ENCODE results near the gene ABCA3.
"Not testable (repeated sequence)": the region's sequence is repeated elsewhere in the genome, so short reads cannot be mapped to it uniquely, and the experiment has no call there.

ABCA3 gene

DNA sequence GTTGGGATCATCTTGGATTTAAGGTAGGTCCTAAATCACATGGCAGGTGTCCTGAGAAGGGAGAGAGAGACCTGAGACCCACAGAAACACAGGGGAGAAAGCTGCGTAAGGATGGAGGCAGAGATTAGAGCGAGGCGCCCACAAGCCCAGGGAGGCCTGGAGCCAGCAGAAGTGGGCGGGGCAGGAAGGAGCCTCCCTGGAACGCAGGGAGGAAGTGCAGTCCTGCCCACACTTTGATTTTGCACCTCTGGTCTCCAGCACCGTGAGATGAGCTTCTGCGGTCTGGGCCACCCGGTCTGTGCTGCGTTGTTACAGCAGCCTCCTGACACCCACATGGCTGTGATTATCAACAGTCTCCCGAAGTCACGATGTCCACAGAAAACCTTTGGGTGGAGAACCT, 97.9 kb downstream of the ABCA3 start:
- H3K4me3 ChIP-seq (ENCODE audit: low read length), result no peak overlapping the region
- DNase-seq (ENCODE audit: low read depth, low spot score), result no peak

DNA sequence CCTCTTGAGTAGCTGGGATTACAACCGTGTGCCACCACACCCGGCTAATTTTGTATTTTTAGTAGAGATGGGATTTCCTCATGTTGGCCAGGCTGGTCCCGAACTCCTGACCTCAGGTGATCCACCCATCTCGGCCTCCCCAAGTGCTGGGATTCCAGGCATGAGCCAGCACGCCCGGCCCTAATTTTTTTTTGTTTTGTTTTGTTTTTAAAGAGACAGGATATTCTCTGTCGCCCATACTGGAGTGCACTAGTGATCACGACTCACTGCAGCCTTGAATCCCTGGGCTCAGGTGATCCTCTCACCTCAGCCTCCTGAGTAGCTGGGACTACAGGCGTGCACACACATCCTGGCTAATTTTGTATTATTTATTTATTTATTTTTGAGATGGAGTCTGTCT, 100.2 kb downstream of the ABCA3 start:
- DNase-seq (ENCODE audit: low read depth, low spot score), result not testable (repeated sequence)

DNA sequence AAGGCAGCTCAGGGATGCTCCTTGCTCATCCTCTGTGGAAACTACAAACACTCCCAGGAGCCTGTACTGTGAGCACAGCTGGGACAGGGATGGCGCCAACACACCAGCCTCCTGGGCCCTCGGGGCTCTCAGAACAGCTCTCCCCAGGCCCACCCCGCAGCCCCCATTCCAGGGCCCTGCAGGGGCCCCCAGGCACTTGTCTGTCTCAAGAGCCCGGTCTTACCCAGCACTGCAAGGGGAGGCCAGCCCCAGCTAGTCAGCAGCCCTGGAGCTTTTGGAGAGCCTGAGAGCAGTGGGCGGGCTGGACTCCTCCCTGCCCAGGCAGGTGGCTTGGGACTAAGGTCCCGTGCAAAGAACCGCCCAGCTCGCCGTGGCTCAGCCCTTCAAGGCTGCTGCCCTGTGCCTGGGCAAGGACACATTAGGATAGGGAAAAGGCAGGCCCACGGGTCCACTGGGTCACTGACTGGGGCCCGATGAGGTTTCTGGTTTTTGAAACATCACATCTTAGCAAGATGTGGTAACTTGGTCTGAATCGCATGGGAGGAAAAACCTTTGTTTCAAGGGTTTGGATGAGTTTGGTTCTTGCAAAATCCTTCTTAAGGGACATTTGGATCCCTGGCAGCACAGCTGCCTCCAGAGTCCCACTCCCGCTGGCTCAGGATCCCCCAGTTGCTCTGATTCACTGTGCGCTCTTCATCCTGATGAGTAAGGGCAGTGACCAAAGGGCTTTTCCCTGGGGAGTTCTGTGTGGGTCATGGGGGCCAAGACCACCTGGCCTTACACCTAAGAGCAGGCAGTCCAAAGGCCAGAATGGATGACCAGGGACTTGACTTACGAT, 101.5 kb downstream of the ABCA3 start:
- DNase-seq (ENCODE audit: low read depth, low spot score), result no peak

More for the DNA sequence above, 100.2 kb downstream of the ABCA3 start:
- H3K4me3 ChIP-seq (ENCODE audit: low read length), result not testable (repeated sequence)

DNA sequence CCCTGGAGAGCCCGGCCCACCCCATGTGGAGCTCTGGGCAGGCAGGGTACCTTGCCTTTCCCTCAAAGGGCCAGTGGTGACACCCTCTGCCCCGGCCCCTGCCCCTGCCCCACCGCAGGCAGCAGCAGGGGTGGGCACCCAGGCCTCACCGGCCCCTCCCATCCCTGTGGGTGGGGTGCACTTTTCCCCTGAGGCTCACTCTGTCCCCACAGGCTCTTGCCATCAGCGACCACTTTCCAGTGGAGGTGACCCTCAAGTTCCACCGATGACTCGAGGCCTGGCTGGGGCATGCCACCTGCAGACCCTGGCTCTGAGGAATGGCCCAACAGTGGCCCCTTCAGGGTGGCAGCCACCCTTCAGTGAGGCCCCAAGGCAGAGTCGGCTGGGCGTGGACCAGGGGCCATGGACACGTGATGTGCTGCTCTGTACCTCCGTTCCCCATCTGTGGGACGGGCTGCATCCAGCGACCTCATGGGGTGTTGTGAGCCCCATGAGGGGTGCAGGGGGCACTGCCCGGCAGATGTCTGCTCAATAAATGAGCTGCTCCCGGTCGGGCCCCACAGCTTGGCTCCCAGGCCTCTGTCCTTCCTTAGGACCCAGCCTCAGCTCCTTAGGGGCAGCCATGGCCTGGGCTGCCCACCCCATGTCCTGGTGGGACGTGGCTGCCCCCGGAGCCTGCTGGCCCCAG, 102.2 kb downstream of the ABCA3 start:
- no peak for DNase-seq (ENCODE audit: low read depth, low spot score)

More for the DNA sequence above, 101.5 kb downstream of the ABCA3 start:
- H3K4me3 ChIP-seq (ENCODE audit: low read length), result no peak overlapping the region

DNA sequence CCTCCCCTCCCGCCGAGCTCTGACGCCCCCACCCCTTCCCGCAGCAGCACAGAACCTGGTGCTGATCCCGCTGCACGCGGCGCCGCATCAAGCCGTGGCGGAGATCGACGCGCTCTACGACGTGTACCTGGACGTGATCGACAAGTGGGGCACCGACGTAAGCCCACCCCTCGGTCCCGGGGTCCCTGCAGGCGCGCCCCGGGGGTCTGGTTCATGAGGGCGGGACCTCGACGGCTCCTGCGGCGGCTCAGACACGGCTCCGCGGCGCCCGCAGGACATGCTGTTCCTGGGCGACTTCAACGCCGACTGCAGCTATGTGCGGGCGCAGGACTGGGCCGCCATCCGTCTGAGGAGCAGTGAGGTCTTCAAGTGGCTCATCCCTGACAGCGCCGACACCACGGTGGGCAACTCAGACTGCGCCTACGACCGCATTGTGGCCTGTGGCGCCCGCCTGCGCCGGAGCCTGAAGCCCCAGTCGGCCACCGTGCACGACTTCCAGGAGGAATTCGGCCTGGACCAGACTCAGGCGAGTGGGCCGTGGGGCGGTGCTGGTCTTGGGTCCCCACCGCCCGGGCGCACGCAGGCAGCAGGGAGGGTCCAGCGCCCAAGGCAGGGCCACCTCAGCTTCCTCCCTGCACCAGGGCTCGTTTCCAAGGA, 102.9 kb downstream of the ABCA3 start:
- no peak overlapping the region for H3K4me3 ChIP-seq (ENCODE audit: low read length)
- no peak for DNase-seq (ENCODE audit: low read depth, low spot score)

More for the DNA sequence above, 102.2 kb downstream of the ABCA3 start:
- no peak overlapping the region for H3K4me3 ChIP-seq (ENCODE audit: low read length)

DNA sequence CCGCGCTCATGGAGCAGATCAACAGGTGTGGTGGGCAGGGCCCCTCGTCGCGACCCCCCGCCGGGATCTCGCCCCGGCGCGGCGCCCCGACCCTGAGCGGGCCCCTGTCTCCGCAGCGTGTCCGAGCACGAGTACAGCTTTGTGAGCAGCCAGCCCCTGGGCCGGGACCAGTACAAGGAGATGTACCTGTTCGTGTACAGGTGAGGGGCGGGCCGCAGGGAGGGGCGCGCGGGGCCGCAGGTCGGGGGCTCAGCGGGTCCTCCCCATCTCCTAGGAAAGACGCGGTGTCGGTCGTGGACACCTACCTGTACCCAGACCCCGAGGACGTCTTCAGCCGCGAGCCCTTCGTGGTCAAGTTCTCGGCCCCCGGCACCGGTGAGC, 103.4 kb downstream of the ABCA3 start:
- DNase-seq (ENCODE audit: low read depth, low spot score), result no peak
- H3K4me3 ChIP-seq (ENCODE audit: low read length), result no peak overlapping the region

DNA sequence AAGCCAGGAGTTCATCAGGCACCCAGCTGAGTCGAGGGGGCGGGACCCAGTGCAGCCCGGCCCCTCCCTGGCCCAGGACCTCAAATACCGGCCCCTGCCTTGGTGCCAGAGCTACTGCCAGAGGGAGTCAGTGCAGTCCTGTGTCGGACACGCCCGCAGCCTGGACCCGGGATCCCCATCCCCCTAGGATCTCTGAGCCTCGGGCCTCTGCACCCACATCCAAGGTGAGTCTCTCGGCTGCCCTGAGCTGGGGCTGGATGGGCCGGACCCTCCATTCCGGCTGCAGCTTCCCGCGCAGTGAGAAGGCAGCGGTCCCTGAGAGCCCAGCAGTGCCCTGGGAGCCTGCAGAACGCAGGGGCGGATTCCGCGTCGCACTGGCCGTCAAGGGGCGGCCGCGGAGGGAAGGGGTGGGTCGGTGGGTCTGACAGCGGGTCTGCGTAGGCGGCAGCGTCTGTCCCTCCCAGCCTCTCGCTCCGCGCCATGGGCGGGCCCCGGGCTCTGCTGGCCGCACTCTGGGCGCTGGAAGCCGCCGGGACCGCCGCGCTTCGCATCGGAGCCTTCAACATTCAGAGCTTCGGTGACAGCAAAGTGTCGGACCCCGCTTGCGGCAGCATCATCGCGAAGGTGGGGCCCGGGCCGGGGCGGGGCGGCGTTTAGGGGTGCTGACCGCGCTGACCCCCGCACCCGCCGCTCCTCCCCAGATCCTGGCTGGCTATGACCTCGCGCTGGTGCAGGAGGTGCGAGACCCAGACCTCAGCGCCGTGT, 104.0 kb downstream of the ABCA3 start, which contains the start of gene DNASE1L2:
DNASE1L2 (plus strand) TSS at position 108 of the 765 bp plus-strand sequence; CDS start at position 481, 373 bp downstream.
- H3K4me3 ChIP-seq (ENCODE audit: low read length), result no peak within 1 kb of the TSS
- DNase-seq (ENCODE audit: low read depth, low spot score), result no peak

DNA sequence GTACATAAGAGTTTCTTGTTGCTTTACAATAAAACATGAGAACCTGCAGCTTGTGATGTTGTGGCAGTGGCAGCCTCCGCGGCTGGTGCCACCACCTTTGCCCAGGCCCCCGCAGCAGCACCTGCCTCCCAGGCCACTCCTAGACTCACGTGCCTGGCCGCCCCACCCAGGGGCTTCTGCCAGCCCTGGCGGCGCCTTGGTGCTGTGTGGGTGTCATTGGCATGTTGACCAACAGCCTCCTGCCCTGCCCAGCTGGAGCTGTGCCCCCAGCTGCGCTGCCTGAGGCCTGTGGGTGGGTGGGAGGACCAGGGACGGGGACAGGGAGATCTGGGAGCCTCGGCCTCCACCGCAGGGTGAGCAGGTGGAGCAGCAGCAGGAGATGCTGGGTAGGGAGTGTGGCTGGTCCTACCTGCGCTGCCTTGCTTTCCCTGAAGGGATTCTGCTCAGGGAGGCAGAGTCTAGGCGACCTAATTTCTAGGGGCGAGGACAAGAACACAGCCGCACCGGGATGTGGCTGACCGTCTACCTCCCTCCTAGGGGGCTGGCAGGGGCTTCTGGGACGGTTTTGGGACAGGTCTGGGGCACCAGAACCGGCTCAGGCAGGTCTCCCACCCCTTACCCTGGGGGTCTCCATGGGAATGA, 104.7 kb downstream of the ABCA3 start:
- DNase-seq (ENCODE audit: low read depth, low spot score), result no peak

DNA sequence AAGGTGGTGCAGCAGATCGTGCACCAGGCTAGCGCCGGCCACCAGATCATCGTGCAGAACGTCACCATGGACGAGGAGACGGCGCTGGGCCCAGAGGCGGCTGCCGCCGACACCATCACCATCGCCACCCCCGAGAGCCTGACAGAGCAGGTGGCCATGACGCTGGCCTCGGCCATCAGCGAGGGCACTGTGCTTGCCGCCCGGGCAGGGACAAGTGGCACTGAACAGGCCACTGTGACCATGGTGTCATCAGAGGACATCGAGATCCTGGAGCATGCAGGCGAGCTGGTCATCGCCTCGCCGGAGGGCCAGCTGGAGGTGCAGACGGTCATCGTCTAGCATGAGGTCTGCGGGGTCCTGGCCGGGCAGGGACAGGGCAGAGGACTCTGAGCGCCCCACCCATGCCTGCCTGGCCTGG, 105.3 kb downstream of the ABCA3 start:
- DNase-seq (ENCODE audit: low read depth, low spot score), result no peak

More for the DNA sequence above, 104.7 kb downstream of the ABCA3 start:
- H3K4me3 ChIP-seq (ENCODE audit: low read length), result no peak overlapping the region

DNA sequence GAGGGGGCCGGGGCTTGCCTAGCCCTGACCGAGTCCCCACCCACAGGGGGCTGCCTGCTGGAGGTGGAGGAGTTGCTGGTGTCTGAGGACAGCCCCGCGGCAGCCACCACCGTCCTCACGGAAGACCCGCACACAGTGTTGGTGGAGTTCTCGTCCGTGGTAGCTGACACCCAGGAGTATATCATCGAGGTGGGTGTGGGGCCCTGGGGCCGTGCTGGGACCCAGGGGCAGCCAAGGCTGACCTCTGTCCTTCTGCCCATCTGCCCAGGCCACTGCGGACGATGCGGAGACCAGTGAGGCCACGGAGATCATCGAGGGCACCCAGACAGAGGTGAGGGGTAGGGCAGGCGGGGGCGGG, 105.7 kb downstream of the ABCA3 start:
- DNase-seq (ENCODE audit: low read depth, low spot score), result no peak
- no peak overlapping the region for H3K4me3 ChIP-seq (ENCODE audit: low read length)

More for the DNA sequence above, 105.3 kb downstream of the ABCA3 start:
- no peak overlapping the region for H3K4me3 ChIP-seq (ENCODE audit: low read length)

DNA sequence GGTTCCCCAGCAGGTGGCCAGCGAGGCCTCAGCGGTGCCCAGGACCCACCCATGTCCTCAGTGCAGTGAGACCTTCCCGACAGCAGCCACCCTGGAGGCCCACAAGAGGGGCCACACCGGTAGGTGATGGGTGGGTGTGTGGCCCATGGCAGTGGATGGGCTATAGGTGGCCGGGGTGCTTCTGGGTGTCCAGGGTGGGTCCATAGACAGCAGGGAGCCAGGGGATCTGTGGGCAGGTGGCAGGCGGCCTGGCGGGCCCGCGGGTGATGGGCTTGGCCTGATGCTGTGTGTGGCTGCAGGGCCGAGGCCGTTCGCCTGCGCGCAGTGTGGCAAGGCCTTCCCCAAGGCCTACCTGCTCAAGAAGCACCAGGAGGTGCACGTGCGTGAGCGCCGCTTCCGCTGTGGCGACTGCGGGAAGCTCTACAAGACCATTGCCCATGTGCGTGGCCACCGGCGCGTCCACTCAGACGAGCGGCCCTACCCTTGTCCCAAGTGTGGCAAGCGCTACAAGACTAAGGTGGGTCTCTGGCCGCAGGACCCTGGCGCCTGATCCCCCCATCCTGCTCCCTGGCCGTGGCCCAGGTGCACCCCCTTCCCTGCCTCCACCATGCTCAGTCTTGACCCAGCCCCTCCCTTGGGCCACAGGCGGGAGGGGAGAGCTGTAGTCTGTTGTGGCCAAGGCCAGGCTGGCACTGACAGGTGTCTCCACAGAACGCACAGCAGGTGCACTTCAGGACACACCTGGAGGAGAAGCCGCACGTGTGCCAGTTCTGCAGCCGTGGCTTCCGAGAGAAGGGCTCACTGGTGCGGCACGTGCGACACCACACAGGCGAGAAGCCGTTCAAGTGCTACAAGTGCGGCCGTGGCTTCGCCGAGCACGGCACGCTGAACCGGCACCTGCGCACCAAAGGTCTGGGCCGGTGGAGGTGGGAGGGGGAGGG, 106.4 kb downstream of the ABCA3 start:
- H3K4me3 ChIP-seq (ENCODE audit: low read length), result no peak overlapping the region
- DNase-seq (ENCODE audit: low read depth, low spot score), result no peak

DNA sequence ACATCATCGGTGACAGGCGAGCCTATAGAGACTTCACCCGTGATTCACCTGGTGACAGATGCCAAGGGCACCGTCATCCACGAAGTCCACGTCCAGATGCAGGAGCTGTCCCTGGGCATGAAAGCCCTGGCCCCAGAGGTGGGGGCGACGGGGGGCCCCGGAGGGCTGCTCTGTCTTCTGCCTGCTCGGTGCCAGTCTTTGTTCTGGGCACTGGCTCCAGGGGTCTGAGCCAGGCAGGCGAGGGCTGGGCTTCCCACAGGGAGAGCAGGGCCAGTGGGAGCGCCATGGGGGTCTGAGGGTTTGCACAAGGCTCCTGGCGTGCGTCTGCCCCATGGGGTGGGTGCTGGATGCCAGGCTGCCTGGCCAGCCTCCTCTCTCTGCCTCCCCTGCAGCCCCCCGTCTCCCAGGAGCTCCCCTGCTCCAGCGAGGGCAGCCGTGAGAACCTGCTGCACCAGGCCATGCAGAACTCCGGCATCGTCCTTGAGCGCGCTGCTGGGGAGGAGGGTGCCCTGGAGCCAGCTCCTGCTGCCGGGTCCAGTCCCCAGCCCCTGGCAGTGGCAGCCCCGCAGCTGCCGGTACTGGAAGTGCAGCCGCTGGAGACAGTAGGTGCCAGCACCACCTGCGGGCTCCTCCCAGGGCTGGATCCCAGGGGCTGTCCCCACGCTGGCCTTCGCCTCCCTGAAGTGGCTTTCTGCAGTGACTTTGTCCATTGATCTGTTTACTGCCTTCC, 107.3 kb downstream of the ABCA3 start:
- DNase-seq (ENCODE audit: low read depth, low spot score), result no peak
- no peak overlapping the region for H3K4me3 ChIP-seq (ENCODE audit: low read length)

DNA sequence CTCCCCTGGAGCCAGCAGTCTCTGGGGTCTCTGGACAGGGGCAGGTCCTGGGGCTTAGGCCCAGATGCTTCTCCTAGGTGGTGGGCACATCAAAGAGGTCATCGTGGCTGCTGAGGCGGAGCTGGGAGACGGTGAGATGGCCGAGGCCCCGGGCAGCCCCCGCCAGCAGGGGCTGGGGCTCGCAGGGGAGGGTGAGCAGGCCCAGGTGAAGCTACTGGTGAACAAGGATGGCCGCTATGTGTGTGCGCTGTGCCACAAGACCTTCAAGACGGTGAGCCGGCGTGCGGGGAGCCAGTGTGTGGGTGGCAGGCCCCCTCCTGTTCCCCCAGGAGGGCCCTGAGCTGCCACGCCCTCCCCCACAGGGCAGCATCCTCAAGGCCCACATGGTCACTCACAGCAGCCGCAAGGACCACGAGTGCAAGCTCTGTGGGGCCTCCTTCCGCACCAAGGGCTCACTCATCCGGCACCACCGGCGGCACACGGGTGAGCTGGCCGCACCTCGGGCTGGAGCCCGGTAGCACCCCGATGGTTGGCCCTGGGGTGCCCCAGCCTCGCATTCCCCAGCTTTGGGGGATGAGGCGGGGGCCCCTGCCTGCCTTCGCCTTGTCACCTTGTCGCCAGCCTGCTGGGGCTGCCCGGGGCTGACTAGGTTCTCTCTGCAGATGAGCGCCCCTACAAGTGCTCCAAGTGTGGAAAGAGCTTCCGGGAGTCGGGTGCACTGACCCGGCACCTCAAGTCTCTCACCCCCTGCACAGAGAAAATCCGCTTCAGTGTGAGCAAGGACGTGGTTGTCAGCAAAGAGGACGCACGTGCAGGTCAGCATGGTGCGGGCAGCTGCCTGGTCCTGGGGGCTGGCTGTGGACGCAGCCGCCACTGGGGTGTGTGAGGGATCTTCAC, 108.2 kb downstream of the ABCA3 start:
- H3K4me3 ChIP-seq (ENCODE audit: low read length), result no peak overlapping the region
- no peak for DNase-seq (ENCODE audit: low read depth, low spot score)

DNA sequence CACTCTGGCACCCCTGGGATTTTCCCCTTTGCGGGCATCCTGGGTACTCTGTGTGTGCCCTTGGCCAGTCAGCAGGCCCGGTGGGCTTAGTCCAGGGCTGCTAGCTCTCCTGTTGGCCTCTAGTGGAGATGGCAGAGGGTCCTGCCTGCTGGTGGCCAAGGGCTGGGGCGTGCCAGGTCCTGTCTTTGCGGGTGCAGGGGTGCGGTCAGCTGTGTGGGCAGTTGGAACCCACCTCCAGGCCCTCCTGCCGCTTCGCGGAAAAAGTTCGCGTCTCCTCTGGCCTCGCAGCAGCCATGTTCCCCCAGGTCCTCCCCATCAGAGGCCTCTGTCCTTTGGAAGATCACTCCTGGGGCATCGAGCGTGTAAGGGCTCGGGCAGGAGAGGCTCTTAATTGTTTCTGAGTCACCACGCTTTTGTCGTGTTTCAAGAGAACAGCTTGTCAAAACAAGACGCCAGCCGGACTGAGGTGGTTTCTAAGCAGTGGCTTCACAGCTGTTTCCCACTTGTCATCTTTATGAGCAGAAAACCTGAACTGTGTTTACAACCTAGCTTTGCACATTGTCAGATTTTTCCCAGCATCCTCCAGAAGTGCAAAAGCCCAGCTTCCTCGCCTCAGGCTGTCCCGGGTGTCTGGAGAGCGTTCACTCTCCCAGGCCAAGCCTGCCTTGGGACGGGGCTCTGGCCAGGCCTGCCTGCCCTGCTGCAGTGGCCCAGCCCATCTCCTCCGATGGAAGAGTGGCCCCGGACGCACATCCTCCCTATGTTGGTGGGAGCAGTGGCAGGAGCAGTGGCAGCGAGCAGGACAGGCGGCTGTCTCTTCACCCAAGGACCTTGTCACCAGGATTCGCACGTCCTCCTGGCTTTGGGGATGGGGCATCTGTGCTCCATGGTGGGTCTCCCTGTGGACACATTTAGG, 109.3 kb downstream of the ABCA3 start:
- no peak for DNase-seq (ENCODE audit: low read depth, low spot score)
- H3K4me3 ChIP-seq (ENCODE audit: low read length), result no peak overlapping the region

DNA sequence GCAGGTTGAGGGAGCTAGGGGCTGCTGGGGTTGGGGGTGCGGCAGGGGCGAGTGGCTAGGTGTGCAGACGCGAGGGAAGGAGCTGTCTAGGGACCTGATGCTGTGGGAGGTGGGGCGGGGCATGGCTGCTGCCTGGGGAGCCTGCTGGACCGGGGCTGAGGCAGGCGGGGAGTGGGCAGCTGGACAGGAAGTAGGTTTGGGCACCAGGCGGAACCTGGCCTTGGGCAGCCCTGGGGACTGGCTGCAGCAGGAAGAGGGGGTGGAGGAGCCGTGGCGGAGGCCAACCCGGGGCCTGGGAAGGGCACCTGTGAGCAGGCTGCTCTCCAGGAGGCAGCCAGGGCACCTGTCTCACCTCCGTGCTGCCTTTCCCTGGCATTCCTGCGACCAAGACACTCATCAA, 110.2 kb downstream of the ABCA3 start:
- no peak overlapping the region for H3K4me3 ChIP-seq (ENCODE audit: low read length)
- DNase-seq (ENCODE audit: low read depth, low spot score), result no peak
